Measurements from ENCODE around the gene CCDC124. TPM values are rescaled to one million over a fixed set of nuclear protein-coding genes. Genes with fewer than 3 reads are reported as not detected.
"Not testable (repeated sequence)": the region's sequence is repeated elsewhere in the genome, so short reads cannot be mapped to it uniquely, and the experiment has no call there.

The CCDC124 gene
- total RNA-seq, 1 donor from 2014 or later: 70.4 TPM

- no peak overlapping the region for H3K4me3 Mint-ChIP-seq
- no peak for DNase-seq (ENCODE audit: low spot score in 2 of 2, unreplicated experiment in 2 of 2)
- no peaks in the 10 kb centered on the region for H3K4me1 Mint-ChIP-seq
- TF ChIP-seq CTCF (IDR thresholded peaks at IDR 0.05; ENCODE audit: unreplicated experiment): no peak
- no peak overlapping the region for H3K27ac Mint-ChIP-seq
- H3K9me3 Mint-ChIP-seq: peaks cover 9% of the 10 kb centered on the region
- H3K36me3 Mint-ChIP-seq: no peaks in the 10 kb centered on the region
- H3K27me3 Mint-ChIP-seq (ENCODE audit: low read depth): no peaks in the 10 kb centered on the region
Observed at GRCh38 chr19:17910791-17911360, 21.9 kb upstream of the CCDC124 start.

- Mint-ChIP-seq H3K9me3 (peaks cover 5% of the 10 kb centered on the region), H3K36me3 (no peaks in the 10 kb centered on the region), H3K27me3 (ENCODE audit: low read depth) (no peaks in the 10 kb centered on the region), H3K4me3 (no peak overlapping the region), H3K4me1 (no peaks in the 10 kb centered on the region), H3K27ac (no peak overlapping the region)
- no peak for TF ChIP-seq CTCF (IDR thresholded peaks at IDR 0.05; ENCODE audit: unreplicated experiment)
- no peak for DNase-seq (ENCODE audit: low spot score in 2 of 2, unreplicated experiment in 2 of 2)
Observed at GRCh38 chr19:17915940-17916593, 16.7 kb upstream of the CCDC124 start.

GRCh38 chr19:17918151-17918550 is 14.7 kb upstream of the CCDC124 start:
- not testable (repeated sequence) for H3K36me3 Mint-ChIP-seq; H3K27me3 Mint-ChIP-seq (ENCODE audit: low read depth); DNase-seq (ENCODE audit: low spot score in 2 of 2, unreplicated experiment in 2 of 2); H3K4me1 Mint-ChIP-seq; H3K27ac Mint-ChIP-seq; H3K9me3 Mint-ChIP-seq; H3K4me3 Mint-ChIP-seq

GRCh38 chr19:17919122-17919521 is 13.7 kb upstream of the CCDC124 start:
- H3K27ac Mint-ChIP-seq; H3K9me3 Mint-ChIP-seq; H3K4me1 Mint-ChIP-seq; H3K36me3 Mint-ChIP-seq; DNase-seq (ENCODE audit: low spot score in 2 of 2, unreplicated experiment in 2 of 2); H3K27me3 Mint-ChIP-seq (ENCODE audit: low read depth); H3K4me3 Mint-ChIP-seq: not testable (repeated sequence)

- DNase-seq (ENCODE audit: low spot score in 2 of 2, unreplicated experiment in 2 of 2): no peak
- TF ChIP-seq CTCF (IDR thresholded peaks at IDR 0.05; ENCODE audit: unreplicated experiment): no peak
- no peaks in the 10 kb centered on the region for H3K36me3 Mint-ChIP-seq
- no peak overlapping the region for H3K4me3 Mint-ChIP-seq
- H3K27ac Mint-ChIP-seq: no peak overlapping the region
- no peaks in the 10 kb centered on the region for H3K27me3 Mint-ChIP-seq (ENCODE audit: low read depth)
- no peaks in the 10 kb centered on the region for H3K4me1 Mint-ChIP-seq
- H3K9me3 Mint-ChIP-seq: no peaks in the 10 kb centered on the region
Observed at GRCh38 chr19:17920527-17920926, 12.3 kb upstream of the CCDC124 start.

- H3K9me3 Mint-ChIP-seq: peaks cover 3% of the 10 kb centered on the region
- no peak overlapping the region for H3K4me3 Mint-ChIP-seq
- no peak for TF ChIP-seq CTCF (IDR thresholded peaks at IDR 0.05; ENCODE audit: unreplicated experiment)
- no peaks in the 10 kb centered on the region for H3K36me3 Mint-ChIP-seq
- no peak overlapping the region for H3K27ac Mint-ChIP-seq
- H3K4me1 Mint-ChIP-seq: no peaks in the 10 kb centered on the region
- DNase-seq (ENCODE audit: low spot score in 2 of 2, unreplicated experiment in 2 of 2): no peak
- peaks cover 2% of the 10 kb centered on the region for H3K27me3 Mint-ChIP-seq (ENCODE audit: low read depth)
Observed at GRCh38 chr19:17922138-17922537, 10.7 kb upstream of the CCDC124 start.

Measured in mesothelial cell of epicardium (in vitro differentiated cells).